K562 (cell line): ENCODE results near the gene FRRS1. TPM values are rescaled to one million over a fixed set of nuclear protein-coding genes. Genes with fewer than 3 reads are reported as not detected.

Source experiments
- CAMTA2 ChIP-seq: fragments of 250-450 bp; sonication (Bioruptor Pico); conservative IDR thresholded peaks from 2 replicates; pipeline ENCODE4 v1.5.1; 2022
- CSDE1 ChIP-seq, 2 experiments: fragments of 450-650 bp; IDR thresholded peaks; 2 replicates each; pipeline ENCODE4 v1.6.1; 2016; ENCODE audit warnings: mild to moderate bottlenecking in 1 of 2
- CTBP1 ChIP-seq: fragments of 450-650 bp; IDR thresholded peaks from 2 replicates; pipeline ENCODE4 v1.6.1; 2016; ENCODE audit warnings: borderline replicate concordance
- HDAC1 ChIP-seq, 2 experiments: fragments of 450-650 bp; IDR thresholded peaks; 2 replicates each; pipeline ENCODE4 v1.6.1; 2016 to 2017; ENCODE audit warnings: inconsistent platforms in 1 of 2, mild to moderate bottlenecking in 1 of 2, moderate library complexity in 1 of 2
- HDAC2 ChIP-seq: fragments of 450-650 bp; IDR thresholded peaks from 2 replicates; pipeline ENCODE4 v1.6.1; 2016; ENCODE audit warnings: mild to moderate bottlenecking
- HMG20B ChIP-seq: fragments of 250-450 bp; sonication (Bioruptor Pico); IDR thresholded peaks from 2 replicates; pipeline ENCODE4 v1.5.0; 2021; ENCODE audit warnings: mild to moderate bottlenecking
- HNRNPUL1 ChIP-seq: fragments of 200-400 bp; formaldehyde crosslinking; IDR thresholded peaks from 2 replicates; pipeline ENCODE4 v1.6.1; 2017; ENCODE audit warnings: low read length
- MEF2A ChIP-seq: IDR thresholded peaks from 2 replicates; pipeline ENCODE4 v1.6.1; 2011; ENCODE audit warnings: low read depth, mild to moderate bottlenecking, low read length, moderate library complexity; ENCODE audit not compliant: control insufficient read depth
- NR2C1 ChIP-seq, 2 experiments: fragments of 450-650 bp; IDR thresholded peaks; 2 replicates each; pipeline ENCODE4 v1.6.1; 2017; ENCODE audit warnings: mild to moderate bottlenecking in 2 of 2, antibody characterized with exemption in 1 of 2, inconsistent platforms in 1 of 2, missing compliant biosample characterization in 1 of 2, missing genetic modification characterization in 1 of 2
- PHB2 ChIP-seq: fragments of 450-650 bp; IDR thresholded peaks from 2 replicates; pipeline ENCODE4 v1.6.1; 2017; ENCODE audit warnings: low read depth
- RAD51 ChIP-seq: fragments of 450-650 bp; IDR thresholded peaks from 2 replicates; pipeline ENCODE4 v1.7.1; 2016; ENCODE audit warnings: low read depth, mild to moderate bottlenecking, borderline replicate concordance
- RBBP5 ChIP-seq: fragments of 200-600 bp; sonication (generic); IDR thresholded peaks from 2 replicates; pipeline ENCODE4 v1.6.1; 2012; ENCODE audit warnings: borderline replicate concordance, mild to moderate bottlenecking, low read length, control low read depth, inconsistent platforms; ENCODE audit not compliant: insufficient read depth, poor library complexity, severe bottlenecking
- TBP ChIP-seq: optimal IDR thresholded peaks from 2 replicates; pipeline ENCODE3; 2011; ENCODE audit warnings: low read depth, low read length, improper control_type of control experiment
- TRIM24 ChIP-seq, 2 experiments: fragments of 450-650 bp; IDR thresholded peaks; 2 replicates each; pipeline ENCODE4 v1.6.1; 2016
- XRCC4 ChIP-seq: IDR thresholded peaks from one replicate; pipeline ENCODE4 v1.6.1; 2011; ENCODE audit not compliant: insufficient read depth, insufficient read length; ENCODE audit errors: extremely low read depth
- ZKSCAN3 ChIP-seq: fragments of 250-450 bp; sonication (Bioruptor Pico); IDR thresholded peaks from 2 replicates; pipeline ENCODE4 v1.4.0; 2020
- ZNF23 ChIP-seq: fragments of 250-450 bp; sonication (Bioruptor Pico); IDR thresholded peaks from 2 replicates; pipeline ENCODE4 v1.4.0; 2020; ENCODE audit warnings: mild to moderate bottlenecking
- ZNF274 ChIP-seq: IDR thresholded peaks from 2 replicates; pipeline ENCODE4 v1.6.1; 2011; ENCODE audit warnings: low read depth, mild to moderate bottlenecking, low read length, moderate library complexity, borderline replicate concordance
- ZNF507 ChIP-seq: conservative IDR thresholded peaks from 2 replicates; pipeline ENCODE4 v1.6.1; 2017; ENCODE audit warnings: missing genetic modification characterization, missing compliant biosample characterization
- ZNF589 ChIP-seq: fragments of 200-800 bp; sonication (Bioruptor generic); IDR thresholded peaks from 2 replicates; pipeline ENCODE4 v1.6.1; 2016; ENCODE audit warnings: low read depth, missing genetic modification characterization, missing compliant biosample characterization
- polyA plus RNA-seq, 8 experiments: library from polyadenylated mRNA; depleted of rRNA in 4 of 8; stranded (reverse) in 5 of 8; unstranded in 3 of 8; fragments of >200 nt; fragmentation: Nextera tagmentation in 2 of 8; fragmentation: Illumina TruSeq in 1 of 8; extraction: Ambion mirVana in 2 of 8; extraction: Trizol in 1 of 8; gene quantifications; 2 replicates each; pipeline versions ENCODE4 v1.2.1 to v1.2.3, GENCODE V29; 2011 to 2014; ENCODE audit warnings: inconsistent platforms in 1 of 8, missing spikeins in 1 of 8
- total RNA-seq, 7 experiments: library from RNA; depleted of rRNA in 6 of 7; stranded (reverse); fragments of >200 nt in 6 of 7; fragmentation: Illumina TruSeq in 2 of 7; extraction: Trizol in 2 of 7; gene quantifications; 2 replicates each; pipeline versions ENCODE4 v1.2.1 to v1.2.3, GENCODE V29; 2011 to 2021; ENCODE audit warnings: low replicate concordance in 1 of 7
- TF ChIP-seq, protein P1 (sequence below): fragments of 450-650 bp; IDR thresholded peaks from 2 replicates; pipeline ENCODE4 v1.6.1; 2014; ENCODE audit warnings: low read depth, mild to moderate bottlenecking, moderate library complexity, borderline replicate concordance
- TF ChIP-seq, protein P2 (sequence below): fragments of 200-800 bp; sonication (Bioruptor generic); IDR thresholded peaks from 2 replicates; pipeline ENCODE4 v1.6.1; 2017; ENCODE audit warnings: missing genetic modification characterization, missing compliant biosample characterization
- TF ChIP-seq, protein P3 (sequence below): fragments of 250-450 bp; sonication (Bioruptor Pico); IDR thresholded peaks from 2 replicates; pipeline ENCODE4 v1.4.0; 2020; ENCODE audit warnings: mild to moderate bottlenecking, moderate library complexity
- TF ChIP-seq, protein P4 (sequence below): sonication (generic); IDR thresholded peaks from 2 replicates; pipeline ENCODE4 v1.6.1; 2016

The FRRS1 gene
- total and polyA plus RNA-seq, 9 of the 15 experiments (the other 6 are each of a cell fraction or from before 2014, with no cell fraction given) = 0.87 to 54.0 (median 23.7) TPM

GRCh38 chr1:99768524-99769245, 2.2 kb upstream of the FRRS1 start (continued):
- TF ChIP-seq CTBP1 = no peak; the same call in 1 of the 2 replicates
- TF ChIP-seq CAMTA2 (CRISPR knock-in tag) = no peak
- TF ChIP-seq, protein P1, sequence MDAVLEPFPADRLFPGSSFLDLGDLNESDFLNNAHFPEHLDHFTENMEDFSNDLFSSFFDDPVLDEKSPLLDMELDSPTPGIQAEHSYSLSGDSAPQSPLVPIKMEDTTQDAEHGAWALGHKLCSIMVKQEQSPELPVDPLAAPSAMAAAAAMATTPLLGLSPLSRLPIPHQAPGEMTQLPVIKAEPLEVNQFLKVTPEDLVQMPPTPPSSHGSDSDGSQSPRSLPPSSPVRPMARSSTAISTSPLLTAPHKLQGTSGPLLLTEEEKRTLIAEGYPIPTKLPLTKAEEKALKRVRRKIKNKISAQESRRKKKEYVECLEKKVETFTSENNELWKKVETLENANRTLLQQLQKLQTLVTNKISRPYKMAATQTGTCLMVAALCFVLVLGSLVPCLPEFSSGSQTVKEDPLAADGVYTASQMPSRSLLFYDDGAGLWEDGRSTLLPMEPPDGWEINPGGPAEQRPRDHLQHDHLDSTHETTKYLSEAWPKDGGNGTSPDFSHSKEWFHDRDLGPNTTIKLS = no peak
- TF ChIP-seq ZNF274 = no peak
- TF ChIP-seq ZNF23 (CRISPR knock-in tag) = no peak
- TF ChIP-seq TBP = peak; percentile 62
- no peak for TF ChIP-seq MEF2A
- TF ChIP-seq TRIM24 (IDR thresholded peaks at IDR 0.05) = peak; percentile 10 to 73; a peak in 3 of 4 replicates
- no peak for TF ChIP-seq ZKSCAN3
- peak; percentile 33 to 54; a peak in 1 of 4 replicates for TF ChIP-seq HDAC1 (IDR thresholded peaks at IDR 0.05)
- TF ChIP-seq RBBP5 = peak; percentile 21
- TF ChIP-seq RAD51 = peak; percentile 58; the same call in 1 of the 2 replicates
- no peak for TF ChIP-seq ZNF589
- no peak for TF ChIP-seq HNRNPUL1
- TF ChIP-seq PHB2 = peak; percentile 24; the same call in 1 of the 2 replicates
- TF ChIP-seq ZNF507 (tag) = no peak
- TF ChIP-seq HMG20B (CRISPR knock-in tag) = no peak
- TF ChIP-seq, protein P2, sequence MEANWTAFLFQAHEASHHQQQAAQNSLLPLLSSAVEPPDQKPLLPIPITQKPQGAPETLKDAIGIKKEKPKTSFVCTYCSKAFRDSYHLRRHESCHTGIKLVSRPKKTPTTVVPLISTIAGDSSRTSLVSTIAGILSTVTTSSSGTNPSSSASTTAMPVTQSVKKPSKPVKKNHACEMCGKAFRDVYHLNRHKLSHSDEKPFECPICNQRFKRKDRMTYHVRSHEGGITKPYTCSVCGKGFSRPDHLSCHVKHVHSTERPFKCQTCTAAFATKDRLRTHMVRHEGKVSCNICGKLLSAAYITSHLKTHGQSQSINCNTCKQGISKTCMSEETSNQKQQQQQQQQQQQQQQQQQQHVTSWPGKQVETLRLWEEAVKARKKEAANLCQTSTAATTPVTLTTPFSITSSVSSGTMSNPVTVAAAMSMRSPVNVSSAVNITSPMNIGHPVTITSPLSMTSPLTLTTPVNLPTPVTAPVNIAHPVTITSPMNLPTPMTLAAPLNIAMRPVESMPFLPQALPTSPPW = peak; percentile 10
- TF ChIP-seq NR2C1 (IDR thresholded peaks at IDR 0.05) = no peak
- TF ChIP-seq NR2C1 (tag; IDR thresholded peaks at IDR 0.05) = 0 out of 2 replicates have a peak, but pooled peaks have one; percentile 7
- TF ChIP-seq, protein P3, sequence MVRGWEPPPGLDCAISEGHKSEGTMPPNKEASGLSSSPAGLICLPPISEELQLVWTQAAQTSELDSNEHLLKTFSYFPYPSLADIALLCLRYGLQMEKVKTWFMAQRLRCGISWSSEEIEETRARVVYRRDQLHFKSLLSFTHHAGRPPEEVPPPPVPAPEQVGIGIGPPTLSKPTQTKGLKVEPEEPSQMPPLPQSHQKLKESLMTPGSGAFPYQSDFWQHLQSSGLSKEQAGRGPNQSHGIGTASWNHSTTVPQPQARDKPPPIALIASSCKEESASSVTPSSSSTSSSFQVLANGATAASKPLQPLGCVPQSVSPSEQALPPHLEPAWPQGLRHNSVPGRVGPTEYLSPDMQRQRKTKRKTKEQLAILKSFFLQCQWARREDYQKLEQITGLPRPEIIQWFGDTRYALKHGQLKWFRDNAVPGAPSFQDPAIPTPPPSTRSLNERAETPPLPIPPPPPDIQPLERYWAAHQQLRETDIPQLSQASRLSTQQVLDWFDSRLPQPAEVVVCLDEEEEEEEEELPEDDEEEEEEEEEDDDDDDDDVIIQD (CRISPR knock-in tag) = no peak
- TF ChIP-seq CSDE1 (IDR thresholded peaks at IDR 0.05) = 0 out of 4 replicates have a peak, but pooled peaks of 1 of the 2 experiments have one; percentile 9
- TF ChIP-seq, protein P4, sequence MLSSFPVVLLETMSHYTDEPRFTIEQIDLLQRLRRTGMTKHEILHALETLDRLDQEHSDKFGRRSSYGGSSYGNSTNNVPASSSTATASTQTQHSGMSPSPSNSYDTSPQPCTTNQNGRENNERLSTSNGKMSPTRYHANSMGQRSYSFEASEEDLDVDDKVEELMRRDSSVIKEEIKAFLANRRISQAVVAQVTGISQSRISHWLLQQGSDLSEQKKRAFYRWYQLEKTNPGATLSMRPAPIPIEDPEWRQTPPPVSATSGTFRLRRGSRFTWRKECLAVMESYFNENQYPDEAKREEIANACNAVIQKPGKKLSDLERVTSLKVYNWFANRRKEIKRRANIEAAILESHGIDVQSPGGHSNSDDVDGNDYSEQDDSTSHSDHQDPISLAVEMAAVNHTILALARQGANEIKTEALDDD = peak; percentile 76
- TF ChIP-seq HDAC2 = peak; percentile 90
- no peak for TF ChIP-seq XRCC4
